ENCODE results near the gene RNF217.
A peak's percentile ranks its signal among the peaks of the same experiment; 100 is the strongest.
"Not testable (repeated sequence)": the region's sequence is repeated elsewhere in the genome, so short reads cannot be mapped to it uniquely, and the experiment has no call there.

Gene RNF217, protein sequence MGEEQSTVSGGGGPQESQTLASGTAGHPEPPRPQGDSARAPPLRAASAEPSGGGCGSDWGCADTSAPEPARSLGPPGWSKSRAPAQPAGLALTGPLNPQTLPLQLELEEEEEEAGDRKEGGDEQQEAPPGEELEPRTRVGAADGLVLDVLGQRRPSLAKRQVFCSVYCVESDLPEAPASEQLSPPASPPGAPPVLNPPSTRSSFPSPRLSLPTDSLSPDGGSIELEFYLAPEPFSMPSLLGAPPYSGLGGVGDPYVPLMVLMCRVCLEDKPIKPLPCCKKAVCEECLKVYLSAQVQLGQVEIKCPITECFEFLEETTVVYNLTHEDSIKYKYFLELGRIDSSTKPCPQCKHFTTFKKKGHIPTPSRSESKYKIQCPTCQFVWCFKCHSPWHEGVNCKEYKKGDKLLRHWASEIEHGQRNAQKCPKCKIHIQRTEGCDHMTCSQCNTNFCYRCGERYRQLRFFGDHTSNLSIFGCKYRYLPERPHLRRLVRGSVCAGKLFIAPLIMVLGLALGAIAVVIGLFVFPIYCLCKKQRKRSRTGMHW

DNA sequence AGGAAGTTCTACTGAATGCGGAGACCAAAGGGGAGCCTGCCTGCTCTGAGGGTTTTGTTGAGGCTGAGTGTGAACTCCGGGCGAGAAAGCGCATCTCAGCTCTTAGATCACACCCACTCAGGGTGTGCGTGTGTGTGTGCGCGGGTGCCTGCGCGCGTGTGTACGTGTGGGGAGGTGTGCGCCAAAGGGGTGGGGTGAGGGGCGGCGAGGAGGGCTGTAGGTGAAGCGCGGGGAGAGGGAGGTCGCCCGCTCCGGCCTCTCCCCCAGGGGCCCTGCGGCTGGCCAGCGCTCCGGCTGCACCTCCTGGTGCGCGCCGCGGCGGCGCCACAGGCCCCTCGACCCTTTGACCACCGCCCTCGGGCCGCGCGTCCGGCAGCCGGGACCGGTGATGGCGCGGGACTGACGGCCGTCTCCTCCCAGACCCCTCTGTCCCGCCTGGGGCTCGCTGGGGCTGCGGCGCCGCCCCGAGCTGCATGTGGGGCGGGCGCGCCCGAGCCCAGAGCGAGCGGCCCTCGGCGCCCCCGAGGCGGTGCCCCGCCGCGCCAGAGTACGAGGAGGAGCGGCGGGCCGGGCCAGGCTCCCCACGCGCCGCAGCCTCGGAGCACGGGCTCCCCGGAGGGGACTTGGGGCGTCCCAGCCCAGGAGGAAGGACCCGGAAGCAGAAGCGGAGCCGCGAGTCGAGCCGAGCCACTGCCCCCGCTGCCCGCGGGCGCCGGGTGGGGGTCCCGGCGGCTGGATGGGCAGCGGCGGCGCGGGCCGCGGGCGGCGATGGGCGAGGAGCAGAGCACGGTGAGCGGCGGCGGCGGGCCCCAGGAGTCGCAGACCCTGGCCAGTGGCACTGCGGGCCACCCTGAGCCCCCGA, at the start of gene RNF217:
Gene RNF217, plus strand, starts transcription at position 661 of the 862 bp plus-strand sequence. Its CDS starts 108 bp downstream, at position 769.
- DNase-seq = peak; percentile 41

DNA sequence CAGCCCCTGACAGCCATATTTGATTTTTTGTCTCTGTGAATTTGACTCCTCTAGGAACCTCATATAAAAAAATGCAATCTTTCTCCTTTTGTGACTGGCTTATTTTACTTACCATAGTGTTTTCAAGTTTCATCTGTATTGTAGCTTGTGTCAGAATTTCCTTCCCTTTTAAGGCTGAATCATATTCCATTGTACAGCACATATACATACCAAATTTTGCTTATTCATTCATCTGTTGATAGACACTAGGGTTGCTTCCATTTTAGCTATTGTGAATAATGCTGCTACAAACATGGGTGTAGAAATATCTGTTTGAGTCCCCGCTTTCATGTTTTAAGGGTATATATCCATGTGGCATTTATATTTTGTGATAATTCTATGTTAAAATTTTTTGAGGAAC, 49.2 kb upstream of the RNF217 start:
- DNase-seq = no peak

DNA sequence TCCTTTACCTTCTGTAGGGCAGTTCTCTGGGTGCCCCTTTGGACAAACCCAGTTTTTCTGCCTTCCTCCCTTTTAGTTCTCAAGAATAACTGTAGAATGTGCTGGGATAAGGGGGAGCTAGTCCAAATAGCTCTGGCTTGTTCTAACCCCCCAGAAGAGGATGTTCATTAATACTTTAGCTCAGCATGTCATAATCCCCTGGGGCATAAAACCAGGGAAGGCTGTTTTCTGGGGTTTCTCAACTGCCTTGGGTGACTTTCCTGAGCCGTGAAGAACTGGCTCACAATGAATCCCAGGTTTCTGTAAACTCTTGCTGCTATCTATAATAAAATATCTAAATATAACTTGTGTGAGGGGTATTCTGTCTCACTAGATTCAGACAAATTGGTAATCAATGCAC, 44.5 kb upstream of the RNF217 start:
- no peak for DNase-seq

DNA sequence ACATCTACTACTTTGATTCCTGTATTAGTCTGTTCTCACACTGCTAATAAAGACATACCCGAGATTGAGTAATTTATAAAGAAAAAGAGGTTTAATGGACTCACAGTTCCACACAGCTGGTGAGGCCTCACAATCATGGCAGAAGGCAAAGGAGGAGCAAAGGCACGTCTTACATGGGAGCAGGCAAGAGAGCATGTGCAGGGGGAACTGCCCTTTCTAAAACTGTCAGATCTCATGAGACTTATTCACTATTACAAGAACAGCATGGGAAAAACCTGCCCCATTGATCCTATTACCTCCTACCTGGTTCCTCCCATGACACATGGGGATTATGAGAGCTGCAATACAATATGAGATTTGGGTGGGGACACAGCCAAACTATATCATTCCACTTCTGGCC, 42.5 kb upstream of the RNF217 start:
- not testable (repeated sequence) for DNase-seq

DNA sequence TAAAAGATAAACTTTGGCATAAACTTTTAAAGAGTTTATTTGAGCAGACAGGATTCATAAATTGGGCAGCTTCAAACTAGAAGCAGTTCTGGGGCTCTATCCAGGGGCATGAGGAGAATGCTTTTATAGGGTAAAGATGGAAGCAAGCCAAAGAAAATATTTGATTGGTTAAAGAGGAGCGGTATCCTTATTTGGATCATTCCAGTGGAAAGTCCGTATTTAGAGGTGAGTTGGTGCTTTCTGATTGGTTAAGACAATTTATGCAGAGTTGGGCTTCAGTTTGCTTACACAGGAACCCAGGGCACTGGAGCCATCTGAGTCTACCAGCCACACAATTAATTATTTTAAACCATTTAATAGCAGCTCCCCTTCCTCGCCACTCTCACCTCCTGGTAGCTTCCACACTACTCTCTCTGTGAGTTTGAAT, 37.9 kb upstream of the RNF217 start:
- DNase-seq = no peak

DNA sequence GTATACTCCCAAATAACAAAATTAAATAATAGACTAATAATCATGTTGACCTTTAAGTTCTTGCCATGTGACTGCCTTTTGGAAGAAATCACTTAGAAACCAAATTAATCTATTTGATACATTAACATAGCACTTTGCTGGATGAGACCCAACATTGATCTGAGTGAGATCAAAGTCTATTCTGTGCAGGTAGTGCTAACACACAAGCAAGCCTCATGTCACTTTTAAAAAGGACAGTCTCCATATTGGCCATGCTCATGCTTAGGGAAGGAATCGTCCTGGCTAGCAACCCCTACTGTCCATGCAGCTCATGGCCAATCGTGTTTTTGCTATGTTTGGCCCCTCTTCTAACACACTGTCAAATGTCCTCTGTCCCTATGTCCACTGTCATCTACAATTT, 35.8 kb upstream of the RNF217 start:
- no peak for DNase-seq

DNA sequence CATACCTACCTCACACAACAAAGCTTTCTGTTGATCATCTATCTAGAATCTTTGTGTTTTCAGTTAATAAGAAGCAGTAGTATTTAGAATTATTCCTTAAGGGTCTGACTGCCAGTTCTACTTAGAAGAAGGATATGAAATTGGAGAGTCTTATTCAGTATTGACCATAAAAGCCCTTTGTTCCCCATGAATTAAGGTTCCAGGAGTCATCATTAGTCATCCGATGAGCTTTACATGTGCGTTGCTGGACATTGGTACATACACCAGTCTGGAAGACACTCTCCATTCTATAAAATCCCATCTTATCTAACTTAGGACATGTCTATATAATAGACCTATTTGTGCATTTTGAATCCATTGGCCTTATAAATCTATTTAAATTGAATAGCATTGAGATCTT, 34.4 kb upstream of the RNF217 start:
- DNase-seq = no peak

DNA sequence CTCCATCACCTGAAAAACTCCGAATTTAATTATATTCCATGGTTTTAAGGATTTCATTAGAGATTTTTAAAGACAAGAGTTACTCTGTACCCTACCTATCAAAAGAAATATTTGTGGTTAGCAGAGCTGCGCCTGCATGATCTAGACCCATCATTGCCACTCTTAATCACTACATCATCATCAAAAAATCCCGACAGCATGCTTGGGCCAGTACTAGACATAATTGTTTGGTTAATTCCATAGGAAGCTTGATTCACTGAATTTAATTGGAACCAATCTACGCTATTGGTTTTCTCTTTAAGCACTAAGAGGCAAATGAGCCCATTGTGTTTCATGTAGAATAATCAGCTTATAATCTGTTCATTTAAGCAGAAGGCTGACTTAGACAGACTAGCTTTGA, 33.4 kb upstream of the RNF217 start:
- no peak for DNase-seq

DNA sequence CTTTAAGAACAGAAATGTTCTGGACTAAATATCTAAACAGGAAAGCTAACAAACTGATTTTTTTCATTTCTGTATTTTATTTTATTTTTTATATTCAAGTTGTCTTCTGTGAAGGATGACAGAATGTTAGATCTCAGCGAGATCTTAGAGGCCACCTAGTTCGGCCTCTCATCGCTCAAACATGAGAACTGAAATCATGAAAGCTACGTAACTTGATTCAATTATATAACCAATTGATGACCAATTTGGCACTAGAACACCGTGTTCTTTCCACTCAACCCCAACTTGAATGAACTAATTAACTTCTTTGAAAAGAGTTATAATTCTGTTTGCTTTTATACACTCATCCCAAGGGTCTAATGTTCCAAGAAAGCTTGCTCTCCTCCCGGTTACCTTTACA, 24.6 kb upstream of the RNF217 start:
- no peak for DNase-seq

DNA sequence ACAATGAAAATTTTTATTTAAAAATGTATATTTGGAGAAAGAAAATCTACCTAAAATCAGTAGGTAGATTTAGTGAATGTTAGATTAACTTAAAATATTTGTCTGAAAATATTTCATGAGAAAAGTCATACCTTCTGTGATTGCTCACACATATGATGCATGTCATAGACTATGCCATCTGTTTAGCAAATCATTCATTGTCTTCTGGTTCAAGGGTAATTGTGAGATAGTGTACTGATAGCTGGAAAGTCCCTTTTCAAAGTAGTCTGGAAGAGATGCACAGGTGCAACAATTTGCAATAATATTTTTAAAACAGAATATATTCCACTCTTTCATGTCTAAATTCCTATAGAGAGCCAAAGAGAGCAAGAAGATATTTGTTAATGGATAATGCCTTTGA, 21.0 kb upstream of the RNF217 start:
- DNase-seq = no peak

DNA sequence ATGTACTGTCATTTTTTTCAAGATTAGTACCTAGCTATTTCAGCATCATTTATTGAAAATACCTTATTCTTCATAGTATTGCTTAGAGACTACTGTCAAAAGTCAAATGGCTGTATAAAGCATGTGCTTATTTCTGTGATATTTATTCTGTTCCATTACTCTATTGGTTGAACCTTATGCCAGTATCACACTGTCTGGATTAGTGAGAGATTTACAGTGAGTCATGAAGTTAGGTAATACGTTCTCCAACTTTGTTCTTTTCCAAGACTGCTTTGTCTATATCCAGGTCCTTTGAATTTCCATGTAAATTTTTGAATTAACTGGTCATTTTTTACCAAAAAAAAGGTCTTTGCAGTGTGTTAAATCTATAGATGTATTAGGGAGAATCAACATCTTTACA, 18.6 kb upstream of the RNF217 start:
- DNase-seq = no peak

DNA sequence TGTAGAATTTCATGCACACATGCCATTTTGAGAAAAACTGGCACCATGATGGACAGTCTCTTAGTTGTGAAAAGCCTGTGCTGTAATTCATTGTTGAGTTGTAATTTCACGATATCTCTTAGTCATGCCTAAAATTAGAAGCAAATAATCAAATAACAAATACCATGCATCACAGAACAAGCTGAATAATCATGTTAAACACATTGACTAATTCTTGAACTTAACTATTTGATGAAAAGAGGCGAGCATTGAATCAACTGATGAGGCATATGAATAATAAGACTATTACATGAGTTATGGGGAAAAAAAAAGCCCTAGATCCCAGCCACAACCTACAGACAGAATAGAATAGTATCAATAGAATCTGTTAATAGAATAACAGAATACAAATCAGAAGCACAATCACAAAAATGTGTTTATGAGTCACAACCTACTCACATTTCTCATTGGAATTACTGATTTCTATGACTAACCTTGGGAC, 14.2 kb upstream of the RNF217 start:
- DNase-seq = no peak

DNA sequence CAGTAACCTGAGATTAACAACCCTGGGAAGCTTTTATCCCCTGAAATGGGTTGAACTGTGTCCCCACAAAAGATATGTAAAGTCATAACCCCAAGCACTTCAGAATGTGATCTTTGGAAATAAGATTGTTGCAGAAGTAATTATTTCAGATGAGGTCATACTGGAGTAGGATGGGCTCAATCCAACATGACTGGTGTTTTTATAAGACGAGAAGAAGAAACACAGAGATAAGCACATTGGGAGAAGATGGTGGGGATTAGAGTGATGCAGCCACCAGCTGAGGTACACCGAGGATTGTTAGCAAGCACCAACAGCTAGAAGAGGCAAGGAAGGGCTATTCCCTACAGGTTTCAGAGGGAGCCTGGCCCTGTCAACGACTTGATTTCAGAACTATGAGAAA, 12.5 kb upstream of the RNF217 start:
- no peak for DNase-seq

DNA sequence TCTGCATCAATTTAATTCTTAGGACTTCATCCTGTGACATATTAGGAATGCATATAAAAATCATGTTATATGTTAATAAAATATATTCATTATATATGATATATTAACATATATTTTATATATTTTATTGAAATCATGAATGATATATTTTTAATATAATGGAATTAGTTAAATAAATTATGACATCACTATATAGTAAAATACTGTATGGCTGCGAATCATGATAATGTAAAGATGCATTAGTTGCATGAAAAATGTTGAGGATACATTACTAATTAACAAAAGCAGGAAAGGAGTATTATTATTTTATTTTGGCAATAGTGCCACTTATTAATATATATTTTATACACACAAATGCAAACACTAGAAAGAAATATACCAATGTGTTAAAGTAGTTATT, 8.4 kb upstream of the RNF217 start:
- DNase-seq = no peak

DNA sequence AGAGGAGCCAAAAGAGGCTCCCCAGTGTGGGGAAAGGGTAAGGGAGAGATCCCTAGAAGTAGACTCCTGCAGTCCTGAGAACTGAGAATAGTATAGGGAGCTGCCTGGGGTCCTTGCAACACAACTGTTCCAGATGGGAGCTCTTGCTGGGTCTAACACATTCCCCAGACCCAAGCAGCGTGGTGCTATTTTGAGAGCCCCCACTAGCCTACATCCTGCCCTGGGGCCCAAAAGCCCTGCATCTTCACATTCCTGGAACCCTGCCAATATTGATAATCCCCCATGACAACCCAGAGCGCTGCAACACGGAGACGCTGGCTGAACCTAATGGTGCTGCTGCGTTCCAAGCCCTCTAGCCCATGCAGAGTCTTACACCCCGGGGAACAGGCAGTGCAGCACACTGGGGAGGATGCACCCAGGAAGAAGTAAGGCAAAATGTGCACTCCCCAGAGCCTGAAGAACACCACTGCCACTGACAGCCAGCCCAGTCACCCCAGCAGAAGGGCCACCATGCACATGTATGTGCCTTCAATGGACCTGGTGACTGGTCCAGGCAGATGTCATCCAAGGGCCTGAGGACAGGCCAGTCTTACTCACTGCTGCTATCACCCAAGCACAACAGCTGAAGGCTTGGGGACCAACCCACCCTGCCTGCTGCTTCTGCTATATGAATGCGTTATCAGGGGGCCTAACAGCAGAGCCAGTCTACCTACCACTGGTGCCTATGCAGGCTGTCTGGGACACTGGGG, 7.0 kb upstream of the RNF217 start:
- no peak for DNase-seq

DNA sequence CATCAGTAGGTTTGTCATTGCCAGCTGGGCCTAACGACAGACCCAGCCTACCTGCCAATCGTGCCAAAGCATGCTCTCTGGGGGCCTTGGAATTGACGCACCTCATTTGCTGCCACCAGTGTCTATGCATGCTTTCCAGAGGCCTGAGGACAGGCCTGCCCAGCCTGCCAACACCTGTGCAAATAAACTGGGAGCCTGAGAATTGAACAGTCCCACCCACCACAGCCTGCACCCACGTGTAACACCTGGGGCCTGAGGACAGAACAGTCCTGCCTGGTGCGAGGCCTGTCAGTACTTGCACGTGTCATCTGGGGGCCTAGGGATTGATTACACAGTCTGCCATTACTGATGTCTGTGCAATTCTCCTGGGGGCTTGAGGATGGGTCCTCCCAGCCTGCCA, 6.2 kb upstream of the RNF217 start:
- no peak for DNase-seq

DNA sequence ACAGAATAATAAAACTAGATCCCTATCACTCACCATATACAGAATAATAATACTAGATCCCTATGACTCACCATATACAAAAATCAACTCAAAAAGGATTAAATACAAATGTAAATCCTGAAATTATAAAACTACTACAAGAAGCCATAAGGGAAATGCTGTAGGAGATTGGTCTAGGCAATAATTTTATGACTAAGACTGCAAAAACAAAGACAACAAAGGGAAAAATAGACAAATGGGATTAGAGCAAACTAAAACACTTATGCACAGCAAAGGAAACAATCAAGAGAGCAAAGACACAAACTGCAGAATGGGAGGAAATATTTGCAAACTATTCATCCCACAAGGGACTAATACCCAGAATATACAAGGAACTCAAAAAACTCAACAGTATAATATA, 4.1 kb upstream of the RNF217 start:
- no peak for DNase-seq

DNA sequence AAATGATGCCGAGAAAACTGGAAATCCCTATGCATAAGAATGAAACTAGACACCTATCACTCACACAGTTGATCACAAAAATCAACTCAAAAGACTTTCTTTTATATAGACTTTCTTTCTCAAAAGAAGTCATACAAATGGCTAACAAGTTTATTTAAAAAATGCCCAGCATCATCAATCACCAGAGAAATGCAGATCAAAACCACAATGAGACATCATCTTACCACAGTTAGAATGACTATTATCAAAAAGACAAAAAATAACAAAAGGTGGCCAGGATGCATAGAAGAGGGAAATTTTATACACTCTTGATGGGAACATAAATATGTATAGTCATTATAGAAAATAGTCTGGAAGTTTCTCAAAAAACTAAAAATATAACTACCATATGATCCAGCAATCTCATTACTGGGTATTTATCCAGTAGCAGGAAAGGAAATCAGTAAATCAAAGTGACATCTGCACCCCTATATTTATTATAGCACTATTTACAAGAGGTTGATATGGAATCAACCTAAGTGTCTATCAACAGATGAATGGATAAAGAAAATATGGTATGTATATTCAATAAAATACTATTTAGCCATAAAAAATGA, 3.4 kb upstream of the RNF217 start:
- peak; percentile 74 for DNase-seq

DNA sequence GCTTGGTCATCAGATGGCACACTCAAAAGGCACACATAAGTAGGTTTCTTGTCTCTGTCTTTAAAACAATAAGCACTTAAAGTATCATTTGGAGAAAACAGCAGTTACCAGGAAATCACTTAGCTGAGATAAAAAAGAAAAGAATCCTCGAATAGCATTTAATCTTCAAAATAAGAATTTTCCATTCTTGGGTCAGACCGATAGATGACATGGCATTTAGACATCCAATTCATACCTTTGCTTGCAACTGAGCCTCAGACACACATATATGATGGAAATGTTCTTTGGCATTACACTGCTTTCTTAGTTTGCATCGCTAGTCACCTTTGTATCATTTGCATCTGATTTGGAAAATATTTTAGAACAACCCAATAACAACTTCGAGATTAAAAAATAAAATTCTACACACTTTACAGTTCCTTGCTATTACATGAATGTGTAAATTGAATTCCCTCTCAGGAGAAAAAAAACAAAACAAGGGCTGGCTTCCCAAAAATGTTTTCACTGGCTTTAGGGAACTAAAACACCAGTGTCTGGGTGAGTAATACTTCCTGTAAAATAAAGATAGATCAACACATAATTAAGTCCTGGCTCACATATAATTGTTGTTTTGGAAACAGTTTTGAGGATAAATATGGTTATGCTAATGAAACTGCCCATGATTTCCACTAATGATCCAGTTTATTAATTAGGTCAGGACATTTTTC, 1.3 kb upstream of the RNF217 start:
- no peak for DNase-seq

DNA sequence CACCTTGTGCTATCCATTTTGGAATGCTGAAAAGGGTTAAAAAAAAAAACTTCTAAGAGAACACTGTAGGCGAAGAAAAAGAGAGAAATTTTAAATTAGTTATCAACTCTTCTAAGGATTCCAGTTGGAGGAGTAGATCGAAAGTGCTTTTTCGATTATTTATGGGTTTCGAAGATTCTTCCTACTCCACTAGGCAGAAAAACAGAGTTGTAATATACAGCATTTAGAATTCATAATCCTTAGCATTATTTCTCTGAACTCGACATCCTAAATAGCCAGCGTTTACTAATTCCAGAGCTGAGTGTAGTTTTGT, 817 bp upstream of the RNF217 start:
- no peak for DNase-seq

DNA sequence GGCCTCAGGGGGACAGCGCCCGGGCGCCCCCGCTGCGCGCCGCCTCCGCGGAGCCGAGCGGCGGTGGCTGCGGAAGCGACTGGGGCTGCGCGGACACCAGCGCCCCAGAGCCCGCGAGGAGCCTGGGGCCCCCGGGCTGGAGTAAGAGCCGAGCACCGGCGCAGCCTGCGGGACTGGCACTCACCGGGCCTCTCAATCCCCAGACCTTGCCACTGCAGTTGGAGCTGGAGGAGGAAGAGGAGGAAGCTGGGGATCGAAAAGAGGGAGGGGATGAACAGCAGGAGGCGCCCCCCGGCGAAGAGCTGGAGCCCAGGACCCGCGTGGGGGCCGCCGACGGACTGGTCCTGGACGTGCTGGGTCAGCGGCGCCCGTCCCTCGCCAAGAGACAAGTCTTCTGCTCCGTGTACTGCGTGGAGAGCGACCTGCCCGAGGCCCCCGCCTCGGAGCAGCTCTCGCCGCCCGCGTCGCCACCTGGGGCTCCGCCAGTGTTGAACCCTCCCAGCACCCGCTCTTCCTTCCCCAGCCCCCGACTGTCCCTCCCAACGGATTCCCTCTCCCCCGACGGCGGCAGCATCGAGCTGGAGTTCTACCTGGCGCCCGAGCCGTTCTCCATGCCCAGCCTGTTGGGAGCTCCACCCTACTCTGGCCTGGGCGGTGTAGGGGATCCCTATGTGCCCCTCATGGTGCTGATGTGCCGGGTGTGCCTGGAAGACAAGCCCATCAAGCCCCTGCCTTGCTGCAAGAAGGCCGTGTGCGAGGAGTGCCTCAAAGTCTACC, 590 bp downstream of the RNF217 start:
- no peak for DNase-seq
